Measurements from ENCODE around the gene COMMD10.

COMMD10 gene

DNA sequence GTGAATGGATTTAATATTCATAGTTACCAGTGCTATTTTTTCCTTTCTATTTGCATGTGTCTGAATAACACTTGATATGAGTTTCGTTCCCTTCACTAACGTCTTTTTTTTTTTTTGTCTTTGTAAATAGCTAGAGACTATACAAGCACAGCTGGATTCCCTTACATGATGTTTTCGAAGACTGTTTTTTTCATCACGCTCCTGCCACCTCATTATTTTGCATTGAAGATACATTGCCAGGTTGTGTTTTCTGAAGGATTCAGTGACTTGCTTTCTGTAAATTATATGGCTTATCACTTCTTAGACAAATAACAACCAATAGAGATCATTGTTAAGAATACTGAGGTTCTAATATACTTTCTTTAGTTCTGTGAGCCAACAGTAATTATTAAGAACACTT lies 207.5 kb downstream of the COMMD10 start:
- no peak for DNase-seq (ENCODE audit: low spot score)

DNA sequence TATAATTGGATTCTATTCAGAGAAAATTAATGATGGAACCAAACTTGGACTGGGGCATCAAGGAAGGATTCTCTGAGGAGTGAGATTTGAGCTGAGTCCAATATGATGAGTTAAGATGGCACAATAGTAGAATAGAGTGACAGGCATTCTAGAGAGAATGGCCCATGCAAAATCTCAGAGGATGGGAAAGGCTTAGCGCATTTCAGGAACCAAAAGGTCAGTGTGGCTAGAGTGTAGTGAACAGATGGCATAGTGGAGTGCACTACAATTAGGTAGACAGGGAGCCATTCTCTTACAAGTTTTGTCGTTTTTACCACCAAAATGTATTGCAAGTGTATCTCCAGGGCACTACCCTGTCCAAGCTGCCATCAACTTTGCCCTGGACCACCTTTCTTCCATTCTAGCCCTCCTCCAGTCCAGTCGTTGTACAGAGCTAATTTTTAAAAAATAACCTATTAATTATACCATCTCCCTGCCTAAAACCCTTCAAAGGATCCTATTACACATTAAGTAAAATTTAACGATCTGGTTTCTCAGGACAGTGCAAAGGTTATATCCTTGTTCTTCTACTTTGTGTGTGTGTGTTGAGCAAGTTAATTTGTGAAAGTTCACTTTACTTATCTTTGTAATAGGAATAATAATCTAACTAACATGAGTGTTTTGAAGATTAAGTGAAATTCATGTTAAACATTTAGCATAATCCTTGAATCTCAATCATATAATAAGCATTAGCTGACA lies 211.7 kb downstream of the COMMD10 start:
- DNase-seq (ENCODE audit: low spot score), result no peak

DNA sequence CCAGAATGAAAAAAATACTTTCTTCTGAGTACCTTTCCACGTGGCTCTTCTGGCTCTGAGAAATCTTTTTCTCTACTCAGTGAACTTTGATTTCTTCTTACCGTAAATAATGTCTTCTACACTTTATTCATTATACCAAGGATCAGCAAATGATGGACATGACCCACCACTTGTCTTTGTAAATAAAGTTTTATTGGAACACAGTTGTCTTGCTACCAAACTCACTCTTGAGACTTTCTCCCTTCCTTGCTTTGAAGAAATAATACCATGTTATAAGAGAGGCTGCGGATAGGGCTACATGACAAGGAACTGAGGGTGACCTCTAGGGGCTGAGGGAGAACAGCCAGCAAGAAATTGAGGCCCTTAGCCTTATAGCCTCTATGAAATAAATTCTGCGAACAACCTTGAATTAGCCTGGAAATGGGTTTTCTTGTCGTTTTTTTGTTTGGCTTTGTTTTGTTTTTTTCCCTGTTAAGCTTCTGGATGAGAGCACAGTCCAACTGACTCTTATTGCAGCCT lies 212.5 kb downstream of the COMMD10 start:
- DNase-seq (ENCODE audit: low spot score), result no peak

GRCh38 chr5:116299746-116300640 lies 215.2 kb downstream of the COMMD10 start:
- no peak for DNase-seq (ENCODE audit: low spot score)

DNA sequence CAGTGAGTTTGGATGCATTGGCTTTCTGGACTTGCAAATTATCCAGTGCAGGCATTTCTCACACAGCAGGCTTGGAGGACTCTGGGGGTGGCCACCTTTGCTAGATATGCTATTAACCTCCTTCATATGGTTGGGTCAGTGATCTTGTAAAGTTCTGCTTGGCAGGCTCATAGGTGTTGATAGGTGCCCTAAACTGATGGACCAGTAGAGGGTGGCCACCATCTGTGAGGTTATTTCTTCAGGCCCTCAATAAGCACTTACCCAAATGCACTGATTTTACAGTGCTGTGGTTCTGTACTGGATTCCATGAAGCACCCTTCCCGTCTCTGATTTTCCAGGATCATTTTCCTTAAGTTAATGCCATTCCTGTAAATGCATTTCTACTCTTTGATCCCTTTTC lies 216.3 kb downstream of the COMMD10 start:
- DNase-seq (ENCODE audit: low spot score), result no peak

DNA sequence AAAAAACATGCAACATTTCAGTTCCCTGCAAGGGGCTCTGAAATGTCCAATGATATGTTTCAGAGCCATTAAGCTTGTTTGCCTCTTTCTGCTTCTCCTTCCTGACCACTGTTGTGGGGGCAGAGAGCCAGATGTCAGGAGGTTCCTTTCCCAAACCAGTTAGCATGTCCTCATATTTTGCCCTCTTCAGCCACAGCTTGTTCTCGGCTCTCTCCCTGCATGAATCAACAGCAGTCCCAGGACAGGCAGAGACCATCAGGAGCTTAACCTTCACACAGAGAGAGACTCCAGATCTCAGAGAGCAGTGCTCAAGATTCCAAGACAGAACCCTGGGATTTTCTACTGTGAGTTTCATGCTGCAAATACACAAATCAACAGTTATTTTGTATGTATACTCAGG lies 218.5 kb downstream of the COMMD10 start:
- DNase-seq (ENCODE audit: low spot score), result no peak

GRCh38 chr5:116303810-116304209 lies 219.0 kb downstream of the COMMD10 start:
- no peak for DNase-seq (ENCODE audit: low spot score)

- no peak for DNase-seq (ENCODE audit: low spot score)
These were observed 221.1 kb downstream of the COMMD10 start for GRCh38 chr5:116305899-116306298.

DNA sequence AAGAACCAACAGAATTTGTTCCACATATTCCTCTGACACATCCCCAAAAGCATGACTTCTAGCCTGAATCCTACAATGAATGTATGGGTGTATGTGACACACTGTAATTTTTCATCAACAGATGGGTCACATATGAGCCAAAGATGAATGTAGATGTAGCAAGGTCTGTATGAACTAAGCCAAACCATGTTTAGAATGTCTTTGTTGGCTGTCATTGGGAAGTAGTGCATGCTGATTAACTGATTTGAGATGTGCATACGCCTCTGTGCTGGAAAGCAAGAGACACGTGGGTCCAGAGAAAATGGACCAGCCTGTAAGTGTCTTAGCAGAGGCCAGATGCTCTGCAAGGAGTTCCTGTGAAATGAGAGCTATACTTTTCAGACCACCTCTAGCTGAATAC lies 222.0 kb downstream of the COMMD10 start:
- no peak for DNase-seq (ENCODE audit: low spot score)

GRCh38 chr5:116308391-116308790 lies 223.6 kb downstream of the COMMD10 start:
- DNase-seq (ENCODE audit: low spot score), result no peak

- no peak for DNase-seq (ENCODE audit: low spot score)
These were observed 228.5 kb downstream of the COMMD10 start for GRCh38 chr5:116313366-116313765.

GRCh38 chr5:116315531-116315930 lies 230.7 kb downstream of the COMMD10 start:
- DNase-seq (ENCODE audit: low spot score), result no peak

GRCh38 chr5:116318091-116318854 lies 233.4 kb downstream of the COMMD10 start:
- DNase-seq (ENCODE audit: low spot score), result no peak

DNA sequence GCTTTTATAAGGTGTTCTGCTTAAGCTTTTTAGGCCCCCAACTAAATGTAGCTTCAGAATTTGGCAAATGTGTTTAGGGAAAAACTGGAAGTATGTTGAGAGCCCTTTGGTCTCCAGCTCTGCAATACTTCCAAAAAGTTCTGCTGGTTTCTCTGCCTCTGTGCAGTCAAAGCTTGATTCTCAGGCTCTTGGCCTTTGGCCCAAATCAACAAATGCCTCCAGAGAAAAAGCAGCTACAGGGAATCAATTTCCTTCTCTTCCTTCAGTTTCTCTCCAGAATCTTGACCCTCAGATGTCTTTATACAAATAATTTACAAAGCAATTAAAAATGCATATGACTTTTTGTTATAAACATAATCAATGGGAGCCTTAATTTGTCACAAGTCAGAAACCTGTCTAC lies 235.7 kb downstream of the COMMD10 start:
- DNase-seq (ENCODE audit: low spot score), result no peak

DNA sequence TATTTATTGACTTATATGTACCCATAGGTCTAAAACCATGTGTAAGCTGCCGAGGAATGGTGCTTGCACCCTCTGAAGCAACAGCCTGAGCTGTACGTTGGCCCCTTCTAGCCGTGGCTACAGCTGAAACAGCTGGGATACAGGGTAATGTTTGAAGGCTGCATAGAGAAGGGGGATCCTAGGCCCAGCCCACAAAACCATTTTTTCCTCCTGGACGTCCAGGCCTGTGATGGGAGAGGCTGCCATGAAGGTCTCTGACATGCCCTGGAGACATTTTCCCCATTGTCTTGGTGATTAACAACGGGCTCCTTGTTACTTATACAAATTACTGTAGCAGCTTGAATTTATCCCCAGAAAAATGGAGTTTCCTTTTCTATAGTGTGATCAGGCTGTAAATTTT lies 244.7 kb downstream of the COMMD10 start:
- no peak for DNase-seq (ENCODE audit: low spot score)

DNA sequence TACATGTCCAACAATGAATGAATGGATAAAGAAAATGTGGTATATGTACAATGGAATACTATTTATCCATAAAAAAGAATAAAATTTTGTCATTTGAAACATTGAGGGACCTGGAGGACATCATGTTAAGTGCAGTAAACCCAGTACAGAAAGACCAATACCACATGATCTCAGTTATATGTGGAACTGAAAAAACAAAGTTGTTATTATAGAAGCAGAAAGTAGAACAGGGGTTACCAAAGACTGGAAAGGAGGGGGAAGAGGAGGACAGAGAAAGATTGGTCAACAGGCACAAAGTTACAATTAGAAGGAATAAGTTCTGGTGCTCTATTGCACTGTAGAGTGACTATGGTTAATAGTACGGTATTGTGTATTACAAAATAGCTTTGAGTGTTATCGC lies 256.0 kb downstream of the COMMD10 start:
- DNase-seq (ENCODE audit: low spot score), result no peak

All from AG08396 (cell line).